GM21526 (cell line): ENCODE measurements around the gene SNED1.

Source experiments
- ATAC-seq: cut with Tn5 transposase; IDR thresholded peaks from one replicate; pipeline ENCODE4 v1.9.1; 2021; ENCODE audit warnings: moderate library complexity; ENCODE audit not compliant: unreplicated experiment, low FRiP score

SNED1 gene

GRCh38 chr2:240997856-240998705 is at the start of gene SNED1:
TSS of gene SNED1 (plus strand) at chr2:240998618. CDS start at chr2:240998838, 220 bp downstream.
- no peak for ATAC-seq

GRCh38 chr2:240948905-240949790 is 49.3 kb upstream of the SNED1 start:
- no peak for ATAC-seq

GRCh38 chr2:240949791-240950705 is 48.4 kb upstream of the SNED1 start:
- ATAC-seq = no peak

GRCh38 chr2:240951045-240951594 is 47.3 kb upstream of the SNED1 start:
- no peak for ATAC-seq

- no peak for ATAC-seq
Measured at GRCh38 chr2:240952496-240953246, 45.7 kb upstream of the SNED1 start.

GRCh38 chr2:240953426-240954410 is 44.7 kb upstream of the SNED1 start:
- no peak for ATAC-seq

GRCh38 chr2:240954436-240955305 is 43.7 kb upstream of the SNED1 start:
- ATAC-seq = no peak

GRCh38 chr2:240955306-240956170 is 42.9 kb upstream of the SNED1 start:
- ATAC-seq = no peak

- no peak for ATAC-seq
Measured at GRCh38 chr2:240956171-240956934, 42.1 kb upstream of the SNED1 start.

GRCh38 chr2:240956935-240957655 is 41.3 kb upstream of the SNED1 start:
- no peak for ATAC-seq

GRCh38 chr2:240957656-240958365 is 40.6 kb upstream of the SNED1 start:
- ATAC-seq = no peak

GRCh38 chr2:240958366-240959213 is 39.8 kb upstream of the SNED1 start:
- no peak for ATAC-seq

- ATAC-seq = no peak
Measured at GRCh38 chr2:240959214-240959940, 39.0 kb upstream of the SNED1 start.
